GM12891 (cell line): ENCODE results near the gene SLC24A5.

Experiments
- POLR2A ChIP-seq: IDR thresholded peaks from 2 replicates; pipeline ENCODE4 v1.6.1; 2011; ENCODE audit warnings: low read depth, low read length, control low read depth
- POLR2AphosphoS5 ChIP-seq: IDR thresholded peaks from 2 replicates; pipeline ENCODE4 v1.6.1; 2011; ENCODE audit warnings: low read depth, low read length, control low read depth
- POU2F2 ChIP-seq: IDR thresholded peaks from 2 replicates; pipeline ENCODE4 v1.6.1; 2011; ENCODE audit warnings: low read depth, mild to moderate bottlenecking, control low read depth, low read length, moderate library complexity
- SPI1 ChIP-seq: IDR thresholded peaks from 2 replicates; pipeline ENCODE4 v1.6.1; 2011; ENCODE audit warnings: low read depth, low read length, control low read depth
- TAF1 ChIP-seq: IDR thresholded peaks from 2 replicates; pipeline ENCODE4 v1.6.1; 2011; ENCODE audit warnings: low read depth, low read length, control low read depth

DNA sequence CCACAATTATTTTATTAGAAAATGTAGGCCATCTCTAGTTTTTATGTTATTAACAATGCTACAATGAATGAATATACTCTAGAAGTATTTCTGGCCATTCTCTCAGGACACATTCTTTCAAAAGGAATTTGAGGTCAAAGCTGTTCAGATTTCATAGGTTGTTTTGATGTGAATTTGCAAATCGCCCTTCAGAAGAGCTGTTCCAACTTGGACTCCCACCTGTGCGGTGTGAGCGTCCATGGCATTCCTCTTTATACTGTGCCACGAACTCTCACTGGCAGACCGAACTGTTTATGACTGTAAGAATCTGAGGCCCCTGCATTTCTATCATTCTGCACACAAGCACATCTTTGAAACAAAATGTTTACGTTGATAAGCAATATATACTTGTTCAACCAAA, 18.6 kb upstream of the SLC24A5 start:
- TF ChIP-seq TAF1 = no peak
- TF ChIP-seq POLR2A = no peak
- TF ChIP-seq POLR2AphosphoS5 = no peak
- no peak for TF ChIP-seq SPI1
- TF ChIP-seq POU2F2 = no peak
